Lower leg skin (tissue), 4 donors: Measurements from ENCODE around the gene RNF7. TPM values are rescaled to one million over a fixed set of nuclear protein-coding genes. Genes with fewer than 3 reads are reported as not detected.
"Not testable (repeated sequence)": the region's sequence is repeated elsewhere in the genome, so short reads cannot be mapped to it uniquely, and the experiment has no call there.

ENCODE experiments used
- DNase-seq, 2 donors: peaks; one replicate each; pipeline ENCODE4 v3.0.0-alpha.2; 2019; ENCODE audit warnings: low spot score in 2 of 2
- H3K4me3 ChIP-seq: fragments of 200-600 bp; sonication (generic); 2 replicates; pipeline ENCODE4 v1.5.1; 2017; ENCODE audit warnings: mild to moderate bottlenecking, low read depth; ENCODE audit not compliant: poor library complexity, severe bottlenecking
- CTCF ChIP-seq, 3 donors: fragments of 450-650 bp; IDR thresholded peaks; one replicate each; pipeline ENCODE4 v1.5.1; 2016; ENCODE audit warnings: antibody characterized with exemption in 3 of 3, mild to moderate bottlenecking in 3 of 3, moderate library complexity in 2 of 3
- POLR2A ChIP-seq, 2 donors: fragments of 450-650 bp; IDR thresholded peaks; one replicate each; pipeline ENCODE4 v1.6.1; 2016 to 2017; ENCODE audit warnings: antibody characterized with exemption in 2 of 2, mild to moderate bottlenecking in 1 of 2, moderate library complexity in 1 of 2
- WGBS, 2 donors: methylation state at CpG; one replicate each; pipeline ENCODE4 v1.1.5; 2018; 5-methylcytosine and 5-hydroxymethylcytosine counted together
- intact Hi-C: fragments of 100-400 bp; cut with DNase I; formaldehyde crosslinking; loops from one replicate; pipeline ENCODE4 v1.15.0; 2023; ENCODE audit warnings: low total_unique reads
- total RNA-seq, 4 donors: library from RNA; depleted of rRNA; stranded (reverse); fragments of >200 nt; gene quantifications; one replicate each; pipeline ENCODE4 v1.1.0, GENCODE V29; 2016

The RNF7 gene
- total RNA-seq, 4 donors from 2014 or later = 75.6 to 117 (median 84.1) TPM

- intact Hi-C loops = no loop called here
- TF ChIP-seq CTCF (IDR thresholded peaks at IDR 0.05) = no peak
- no peak for TF ChIP-seq POLR2A (IDR thresholded peaks at IDR 0.05)
- H3K4me3 ChIP-seq = no peak overlapping the region
- DNase-seq = peak in 1 of 2 donors; percentile 45
- 86 to 87% methylated on average over 8 of the region's 8 CpGs for WGBS, 2 donors
These were observed 46.0 kb downstream of the RNF7 start for GRCh38 chr3:141784096-141784495.

- TF ChIP-seq CTCF (IDR thresholded peaks at IDR 0.05) = no peak
- no peak for TF ChIP-seq POLR2A (IDR thresholded peaks at IDR 0.05)
- intact Hi-C loops = no loop called here
- DNase-seq = peak in 1 of 2 donors; percentile 10
- 57 to 80% methylated on average over 2 of the region's 2 CpGs for WGBS, 2 donors
- no peak overlapping the region for H3K4me3 ChIP-seq
These were observed 46.4 kb downstream of the RNF7 start for GRCh38 chr3:141784531-141784930.

GRCh38 chr3:141788149-141788548, 50.1 kb downstream of the RNF7 start:
- no peak for DNase-seq
- TF ChIP-seq POLR2A (IDR thresholded peaks at IDR 0.05) (no peak), CTCF (IDR thresholded peaks at IDR 0.05) (no peak)
- WGBS, 2 donors = 88 to 89% methylated on average over 4 of the region's 4 CpGs
- intact Hi-C loops = no loop called here
- H3K4me3 ChIP-seq = no peak overlapping the region

- intact Hi-C loops, H3K4me3 ChIP-seq: not testable (repeated sequence)
- DNase-seq = peak in 1 of 2 donors; percentile 7
- 88 to 91% methylated on average over 5 of the region's 5 CpGs for WGBS, 2 donors
These were observed 50.7 kb downstream of the RNF7 start for GRCh38 chr3:141788750-141789149.

GRCh38 chr3:141789281-141789680, 51.2 kb downstream of the RNF7 start:
- 88 to 93% methylated on average over 7 of the region's 7 CpGs for WGBS, 2 donors
- intact Hi-C loops = no loop called here
- no peak overlapping the region for H3K4me3 ChIP-seq
- TF ChIP-seq CTCF (IDR thresholded peaks at IDR 0.05) (no peak), POLR2A (IDR thresholded peaks at IDR 0.05) (no peak)
- DNase-seq = peak in 1 of 2 donors; percentile 56

- WGBS, 2 donors = 86 to 90% methylated on average over 4 of the region's 4 CpGs
- H3K4me3 ChIP-seq = no peak overlapping the region
- peak in 1 of 2 donors; percentile 14 for DNase-seq
- TF ChIP-seq CTCF (IDR thresholded peaks at IDR 0.05) = no peak
- TF ChIP-seq POLR2A (IDR thresholded peaks at IDR 0.05) = no peak
- intact Hi-C loops = no loop called here
These were observed 52.1 kb downstream of the RNF7 start for GRCh38 chr3:141790171-141790570.
